ENCODE results near the gene NAT9.

Gene NAT9

DNA sequence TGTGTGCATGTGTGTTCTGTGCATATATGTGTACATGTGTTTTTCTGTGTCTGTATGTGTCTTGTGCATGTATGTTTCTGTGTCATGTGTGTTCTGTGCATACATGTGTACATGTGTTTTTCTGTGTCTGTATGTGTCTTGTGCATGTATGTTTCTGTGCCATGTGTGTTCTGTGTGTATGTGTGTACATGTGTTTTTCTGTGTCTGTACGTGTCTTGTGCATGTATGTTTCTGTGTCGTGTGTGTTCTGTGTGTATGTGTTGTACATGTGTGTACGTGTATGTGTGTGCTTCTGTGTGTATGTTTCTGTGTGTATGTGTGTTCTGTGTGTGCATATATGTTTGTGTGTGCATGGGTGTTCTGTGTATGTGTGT lies 47.5 kb downstream of the NAT9 start:
- DNase-seq (ENCODE audit: low read depth in 2 of 2): no peak

DNA sequence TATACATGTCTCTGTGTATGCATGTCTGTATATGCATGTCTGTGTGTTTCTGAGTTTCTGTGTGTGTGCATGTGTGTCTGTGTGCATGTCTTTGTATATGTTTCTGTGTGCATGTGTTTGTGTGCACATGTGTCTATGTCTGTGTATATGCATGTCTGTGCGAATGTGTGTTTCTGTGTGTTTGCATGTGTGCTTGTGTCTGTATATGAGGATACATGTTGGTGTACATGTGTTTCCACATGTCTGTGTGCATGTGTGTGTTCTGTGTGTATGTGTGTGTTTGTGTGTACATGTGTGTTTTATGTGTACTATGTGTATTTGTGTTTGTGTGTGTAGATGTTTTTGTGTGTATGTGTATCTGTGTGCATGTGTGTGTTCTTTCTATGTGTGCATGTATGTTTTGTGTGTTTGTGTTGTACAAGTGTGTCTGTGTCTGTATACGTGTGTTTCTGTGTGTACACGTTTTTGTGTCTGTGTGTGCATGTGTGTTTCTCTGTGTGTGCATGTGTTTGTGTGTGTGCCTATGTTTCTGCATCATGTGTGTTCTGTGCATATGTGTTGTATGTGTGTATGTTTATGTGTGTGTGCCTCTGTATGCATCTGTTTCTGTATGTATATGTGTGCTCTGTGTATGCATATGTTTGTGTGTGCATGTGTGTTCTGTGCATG lies 48.0 kb downstream of the NAT9 start:
- no peak for DNase-seq (ENCODE audit: low read depth in 2 of 2)

DNA sequence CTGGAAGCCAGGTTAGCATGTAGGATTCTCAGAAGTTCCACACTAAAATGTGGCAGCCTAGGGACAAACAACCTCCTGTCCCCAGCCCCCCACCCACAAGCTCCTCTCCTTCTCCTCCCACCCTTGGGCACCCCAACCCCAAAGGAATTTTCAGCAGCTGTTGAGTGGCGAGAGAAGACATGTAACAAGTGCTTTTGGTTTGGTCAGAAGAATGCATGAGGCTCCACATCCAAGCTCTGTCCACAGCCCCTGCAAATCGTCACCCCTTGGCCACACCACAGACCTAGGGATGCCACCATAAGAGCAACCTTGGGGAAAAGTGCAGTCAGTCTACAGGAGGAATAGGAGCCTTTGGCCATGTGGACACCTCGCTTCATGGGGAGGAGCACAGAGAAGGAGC lies 51.0 kb downstream of the NAT9 start:
- DNase-seq (ENCODE audit: low read depth in 2 of 2): no peak

DNA sequence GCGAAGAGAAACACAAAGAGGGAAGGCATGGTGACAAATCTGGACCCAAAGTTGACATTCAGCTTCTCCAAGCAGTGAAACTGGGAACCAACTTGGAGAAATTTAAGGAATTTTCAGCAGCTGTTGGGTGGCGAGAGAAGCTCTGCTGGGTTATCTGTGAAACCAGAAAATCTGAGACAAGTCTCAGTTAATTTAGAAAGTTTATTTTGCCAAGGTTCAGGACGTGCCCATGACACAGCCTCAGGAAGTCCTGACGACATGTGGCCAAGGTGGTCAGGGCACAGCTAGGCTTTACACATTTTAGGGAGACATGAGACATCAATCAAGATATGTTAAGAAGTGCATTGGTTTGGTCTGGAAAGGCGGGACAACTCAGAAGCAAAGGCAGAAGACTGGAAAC lies 52.3 kb downstream of the NAT9 start:
- DNase-seq (ENCODE audit: low read depth in 2 of 2): no peak

DNA sequence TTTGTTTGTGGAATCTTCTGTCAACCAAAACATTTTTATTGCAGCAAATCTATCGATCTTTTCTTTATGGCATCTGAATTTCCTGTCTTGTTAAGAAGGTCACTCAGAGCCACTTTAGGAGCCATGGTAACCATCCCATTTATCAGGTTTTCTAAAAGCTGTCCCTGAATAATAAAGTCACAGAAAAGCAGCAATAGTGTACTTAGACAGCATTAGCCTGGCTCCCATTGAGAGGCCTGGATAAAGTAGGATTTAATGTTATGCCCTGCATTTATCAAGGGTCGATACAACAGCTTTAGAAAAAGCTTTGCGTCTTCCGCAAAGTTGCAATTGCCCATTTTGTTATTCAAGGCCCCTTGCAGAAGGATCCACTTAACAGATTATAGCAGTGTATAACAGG lies 53.4 kb downstream of the NAT9 start:
- DNase-seq (ENCODE audit: low read depth in 2 of 2): no peak
